ENCODE data around the gene MRPL55. TPM values are rescaled to one million over a fixed set of nuclear protein-coding genes. Genes with fewer than 3 reads are reported as not detected.

The MRPL55 gene
- total and polyA plus RNA-seq, 2 of the 4 experiments (the other 2 are of a cell fraction), result 48.9 to 95.4 TPM

- no peak overlapping the region for H3K4me2 ChIP-seq (ENCODE audit: low read depth, low read length)
- POLR2A ChIA-PET (ENCODE audit: unreplicated experiment), result no interaction called here
Measured at GRCh38 chr1:228107636-228108035, 1.5 kb downstream of the MRPL55 start.

More at GRCh38 chr1:228107636-228108035, 1.5 kb downstream of the MRPL55 start:
- intact Hi-C loops (cut with micrococcal nuclease), result no loop called here
- peaks cover 13% of the 10 kb centered on the region for H3K36me3 ChIP-seq (ENCODE audit: control insufficient read depth, insufficient read depth, low read length)
- no peak overlapping the region for H3K14ac ChIP-seq (replicated peaks; ENCODE audit: low read depth, low read length)
- H2BK120ac ChIP-seq (ENCODE audit: low read depth, low read length), result no peak overlapping the region
- BruUV-seq (replicated peaks), result no TSS peak
- TF ChIP-seq RFX5 (IDR thresholded peaks at IDR 0.05; ENCODE audit: low read depth, low read length) (no peak), MXI1 (IDR thresholded peaks at IDR 0.05; ENCODE audit: borderline replicate concordance, low read depth, low read length) (no peak), CHD1 (IDR thresholded peaks at IDR 0.05; ENCODE audit: low read depth, low read length) (no peak), POLR2A (IDR thresholded peaks at IDR 0.05; ENCODE audit: low read depth, low read length) (no peak), CEBPB (IDR thresholded peaks at IDR 0.05; ENCODE audit: low read depth, low read length) (no peak), RCOR1 (IDR thresholded peaks at IDR 0.05; ENCODE audit: insufficient replicate concordance, low read length) (no peak), USF2 (IDR thresholded peaks at IDR 0.05; ENCODE audit: low read depth, low read length) (no peak), NFE2L2 (IDR thresholded peaks at IDR 0.05; ENCODE audit: low read depth, low read length) (no peak), CTCF (conservative IDR thresholded peaks at IDR 0.05; ENCODE audit: low read depth, low read length) (no peak), FOS (IDR thresholded peaks at IDR 0.05; ENCODE audit: low read depth, low read length) (no peak), MAFK (IDR thresholded peaks at IDR 0.05; ENCODE audit: low read depth, low read length) (no peak)
- no peak overlapping the region for H3K23ac ChIP-seq (ENCODE audit: low read depth, low read length)
- CTCF ChIA-PET, result no interaction called here
- no peak overlapping the region for H3K18ac ChIP-seq (ENCODE audit: low read depth, low read length)
- DNase-seq (no peak), ATAC-seq (ENCODE audit: low read depth) (no peak)
- no peak overlapping the region for H4K8ac ChIP-seq (ENCODE audit: low read depth in 2 of 2, low read length in 2 of 2)
- peaks cover 7% of the 10 kb centered on the region for H3K9me1 ChIP-seq (ENCODE audit: insufficient read depth, low read length)
- H3K56ac ChIP-seq (ENCODE audit: extremely low read depth, insufficient read depth, low read length), result no peak overlapping the region
- no peak overlapping the region for H3K9ac ChIP-seq (ENCODE audit: low read depth, low read length)
- dilution Hi-C loops (cut with HindIII; ENCODE audit: low sequenced_read_pairs, unreplicated experiment), result no loop called here
- no peak overlapping the region for H2BK20ac ChIP-seq (ENCODE audit: low read depth, low read length)
- no peak overlapping the region for H4K91ac ChIP-seq (ENCODE audit: insufficient read depth, low read depth, low read length)
- H2BK15ac ChIP-seq (ENCODE audit: low read depth, low read length), result no peak overlapping the region
- no peak overlapping the region for H3K27ac ChIP-seq (ENCODE audit: insufficient read depth, low read length)
- no peaks in the 10 kb centered on the region for H3K9me3 ChIP-seq (ENCODE audit: control insufficient read depth, insufficient read depth, low read length)
- H3K4me1 ChIP-seq (ENCODE audit: control insufficient read depth, insufficient read depth, low read length), result peaks cover 6% of the 10 kb centered on the region
- H4K5ac ChIP-seq (ENCODE audit: low read depth, low read length), result no peak overlapping the region
- H2AFZ ChIP-seq (replicated peaks; ENCODE audit: low read length, poor library complexity), result peak overlapping the region; percentile 23
- no peaks in the 10 kb centered on the region for H3K27me3 ChIP-seq (ENCODE audit: control insufficient read depth, insufficient read depth, low read length)
- no peak overlapping the region for H2BK5ac ChIP-seq (ENCODE audit: low read depth, low read length, poor library complexity, severe bottlenecking)
- no peak overlapping the region for H2AK9ac ChIP-seq (replicated peaks; ENCODE audit: low read depth, low read length, poor library complexity)
- in situ Hi-C loops (cut with MboI; ENCODE audit: low sequenced_read_pairs), result no loop called here
- WGBS, 2 experiments (ENCODE audit: extremely low coverage in 2 of 2, insufficient read length in 1 of 2), result 95% methylated on average over 14 of the region's 19 CpGs; no CpG with 5 or more reads in 1 of the 2 experiments
- H3K4me3 ChIP-seq (ENCODE audit: insufficient read depth, low read depth, low read length), result no peak overlapping the region
- H3K79me1 ChIP-seq (ENCODE audit: low read depth in 1 of 2, low read length in 2 of 2), result peaks cover 14 to 47% of the 10 kb centered on the region in 2 experiments; a peak in 3 of 4 replicates
- no peaks in the 10 kb centered on the region for H4K20me1 ChIP-seq (ENCODE audit: insufficient read depth, low read length)
- no peak overlapping the region for H2AK5ac ChIP-seq (ENCODE audit: low read depth, low read length)
- no peak overlapping the region for H3K4ac ChIP-seq (ENCODE audit: low read depth, low read length)
